Prostate gland (tissue), 2 donors: ENCODE measurements around the gene VWA8. TPM values are rescaled to one million over a fixed set of nuclear protein-coding genes. Genes with fewer than 3 reads are reported as not detected.

Experiments used
- DNase-seq: peaks from one replicate; pipeline ENCODE4 v3.0.0-alpha.2; 2019; ENCODE audit warnings: low spot score
- H3K27ac ChIP-seq, 2 donors: fragments of 200-600 bp; sonication (generic); 2 replicates each; pipeline ENCODE4 v1.5.1; 2017 to 2019
- H3K27me3 ChIP-seq: fragments of 200-600 bp; sonication (generic); replicated peaks from 2 replicates; pipeline ENCODE4 v1.5.1; 2019; ENCODE audit not compliant: insufficient read depth
- H3K36me3 ChIP-seq, 2 donors: fragments of 200-600 bp; sonication (generic); 1 replicate in 1 of 2; 2 replicates in 1 of 2; pipeline versions ENCODE4 v1.5.1 to v1.8.1; 2017 to 2019
- H3K4me1 ChIP-seq: fragments of 200-600 bp; sonication (generic); replicated peaks from 2 replicates; pipeline ENCODE4 v1.5.1; 2019
- H3K4me3 ChIP-seq, 2 donors: fragments of 200-600 bp; sonication (generic); 2 replicates each; pipeline ENCODE4 v1.5.1; 2017 to 2019
- H3K9me3 ChIP-seq: fragments of 200-600 bp; sonication (generic); 2 replicates; pipeline ENCODE4 v1.5.1; 2017
- CTCF ChIP-seq, 4 experiments: fragments of 200-600 bp in 2 of 4; fragments of 450-650 bp in 2 of 4; sonication (generic) in 2 of 4; IDR thresholded peaks; 1 replicate in 3 of 4; 2 replicates in 1 of 4; pipeline ENCODE4 v1.5.1; 2016 to 2019; ENCODE audit warnings: antibody characterized with exemption in 4 of 4, mild to moderate bottlenecking in 2 of 4, moderate library complexity in 2 of 4
- POLR2A ChIP-seq: fragments of 450-650 bp; IDR thresholded peaks from one replicate; pipeline ENCODE4 v1.6.1; 2016; ENCODE audit warnings: antibody characterized with exemption, mild to moderate bottlenecking
- POLR2AphosphoS5 ChIP-seq: sonication (generic); formaldehyde crosslinking; IDR thresholded peaks from one replicate; pipeline ENCODE4 v1.6.1; 2017; ENCODE audit warnings: antibody characterized with exemption
- WGBS: methylation state at CpG from one replicate; pipeline ENCODE4 v1.1.5; 2018; 5-methylcytosine and 5-hydroxymethylcytosine counted together
- intact Hi-C: fragments of 100-400 bp; cut with DNase I; formaldehyde crosslinking; loops from one replicate; pipeline ENCODE4 v1.14.2; 2022
- total RNA-seq, 2 donors: library from RNA; depleted of rRNA; stranded (reverse); fragments of >200 nt; gene quantifications; one replicate each; pipeline ENCODE4 v1.1.0, GENCODE V29; 2016

Gene VWA8
- total RNA-seq, 2 donors from 2014 or later, result 18.1 to 21.8 TPM

DNA sequence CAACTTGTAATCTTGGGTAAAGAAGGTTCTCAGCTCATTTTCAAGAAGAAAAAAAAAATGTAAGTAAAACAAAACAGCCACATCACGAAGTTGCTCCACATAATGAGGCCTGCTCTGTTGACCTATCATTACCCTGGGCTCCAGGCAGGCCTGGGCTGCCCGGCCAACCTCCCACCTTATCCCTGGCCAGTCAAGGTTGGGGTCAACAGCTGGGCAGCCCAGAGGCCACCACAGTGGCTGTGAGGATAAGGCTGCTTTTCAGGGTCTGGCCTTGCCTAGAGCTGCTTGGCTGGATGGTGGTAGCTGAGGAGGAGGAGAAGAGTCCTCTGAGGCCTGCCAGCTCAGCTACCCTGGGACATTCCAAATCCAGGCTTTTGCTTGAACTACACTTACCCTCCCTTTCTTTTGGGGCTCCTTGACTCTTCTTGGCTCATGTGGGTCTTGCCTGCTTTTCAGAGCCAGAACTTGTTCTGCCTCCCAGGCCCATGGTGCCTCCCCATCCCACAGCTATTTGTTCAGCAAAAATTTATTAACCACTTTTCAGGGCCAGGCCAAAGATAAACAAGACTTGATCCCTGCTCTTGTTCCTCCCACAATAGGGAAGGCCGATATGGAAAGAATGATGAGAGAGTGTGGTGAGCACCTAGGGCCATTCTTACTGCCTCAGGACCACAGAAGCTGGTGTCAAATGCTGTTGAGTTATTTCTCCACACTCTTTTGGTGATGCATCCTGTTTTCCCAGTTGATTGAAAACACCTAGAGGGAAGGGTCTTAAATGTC is 401.9 kb downstream of the VWA8 start:
- no peak overlapping the region for H3K4me3 ChIP-seq
- no peak overlapping the region for H3K27ac ChIP-seq
- no peaks in the 10 kb centered on the region for H3K4me1 ChIP-seq
- intact Hi-C loops, result no loop called here
- no peaks in the 10 kb centered on the region for H3K36me3 ChIP-seq
- no peak for TF ChIP-seq POLR2A
- TF ChIP-seq CTCF (IDR thresholded peaks at IDR 0.05), result no peak
- no peak for TF ChIP-seq POLR2AphosphoS5
- no peaks in the 10 kb centered on the region for H3K9me3 ChIP-seq
- H3K27me3 ChIP-seq, result no peaks in the 10 kb centered on the region
- DNase-seq, result no peak
- 85% methylated on average over 3 of the region's 3 CpGs for WGBS

DNA sequence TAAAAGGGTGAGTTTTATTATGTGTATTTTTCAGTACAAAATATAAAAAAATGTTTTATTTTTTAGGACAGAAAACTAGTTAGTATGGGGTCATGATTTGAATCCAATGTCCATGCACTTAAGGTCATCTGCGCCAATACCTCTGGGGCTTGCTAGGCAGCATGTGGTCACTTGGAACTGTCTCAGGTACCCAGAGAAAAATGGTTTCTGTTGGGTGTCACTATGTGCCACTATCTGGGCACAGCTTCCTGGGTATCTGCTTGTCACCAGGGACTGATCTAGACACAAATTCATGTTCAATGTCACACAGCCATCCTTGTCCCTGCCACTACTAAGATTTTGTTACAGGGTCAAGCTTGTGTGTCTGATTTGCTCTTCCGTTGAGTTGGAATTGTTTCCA is 403.2 kb downstream of the VWA8 start:
- no peak for DNase-seq
- Histone ChIP-seq H3K27me3 (no peaks in the 10 kb centered on the region), H3K36me3 (no peaks in the 10 kb centered on the region), H3K9me3 (no peaks in the 10 kb centered on the region), H3K4me1 (no peaks in the 10 kb centered on the region), H3K4me3 (no peak overlapping the region), H3K27ac (no peak overlapping the region)
- no peak for TF ChIP-seq CTCF (IDR thresholded peaks at IDR 0.05)
- no peak for TF ChIP-seq POLR2AphosphoS5
- TF ChIP-seq POLR2A, result no peak
- intact Hi-C loops, result no loop called here
- 93% methylated on average over 2 of the region's 2 CpGs for WGBS

DNA sequence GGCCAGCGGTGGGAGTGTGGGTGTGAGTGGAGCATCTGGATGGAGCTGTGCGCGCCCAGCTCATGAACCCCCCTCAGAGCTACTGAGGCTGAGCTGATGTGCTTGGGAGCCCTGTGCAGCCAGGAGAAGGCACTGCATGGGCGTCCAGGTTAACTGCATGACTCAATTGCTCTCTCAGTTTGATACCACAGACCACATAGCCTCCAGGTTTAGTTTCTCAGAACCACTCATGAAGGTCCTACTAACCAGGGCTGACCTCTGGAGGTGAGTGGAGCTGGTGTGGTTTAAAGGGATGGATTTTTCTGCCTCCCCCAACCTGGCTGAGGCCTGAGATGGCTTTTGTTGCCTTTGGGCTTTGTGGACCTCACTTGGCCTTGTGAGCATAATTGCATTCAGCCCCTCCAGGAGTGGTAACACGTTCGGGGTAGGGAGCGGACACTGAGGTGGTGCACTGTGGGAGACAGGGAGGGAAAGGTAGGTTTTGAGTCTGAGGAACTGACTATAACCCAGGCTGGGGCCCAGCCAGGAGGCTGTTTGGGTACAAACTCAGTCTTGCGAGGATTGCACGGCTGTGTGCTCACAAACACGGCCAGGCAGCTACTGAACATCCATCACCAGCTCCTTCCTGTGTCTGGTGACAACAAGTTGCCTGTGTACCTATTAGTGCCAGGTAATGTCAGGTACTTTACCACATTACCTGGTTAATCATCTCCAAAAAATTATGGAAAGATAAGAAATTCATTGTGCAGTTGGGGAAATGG is 406.1 kb downstream of the VWA8 start:
- TF ChIP-seq POLR2AphosphoS5 (no peak), POLR2A (no peak), CTCF (IDR thresholded peaks at IDR 0.05) (no peak)
- WGBS, result 89% methylated on average over 10 of the region's 10 CpGs
- Histone ChIP-seq H3K4me1 (no peaks in the 10 kb centered on the region), H3K36me3 (no peaks in the 10 kb centered on the region), H3K9me3 (no peaks in the 10 kb centered on the region), H3K27me3 (no peaks in the 10 kb centered on the region), H3K27ac (no peak overlapping the region), H3K4me3 (no peak overlapping the region)
- no peak for DNase-seq
- intact Hi-C loops, result no loop called here

DNA sequence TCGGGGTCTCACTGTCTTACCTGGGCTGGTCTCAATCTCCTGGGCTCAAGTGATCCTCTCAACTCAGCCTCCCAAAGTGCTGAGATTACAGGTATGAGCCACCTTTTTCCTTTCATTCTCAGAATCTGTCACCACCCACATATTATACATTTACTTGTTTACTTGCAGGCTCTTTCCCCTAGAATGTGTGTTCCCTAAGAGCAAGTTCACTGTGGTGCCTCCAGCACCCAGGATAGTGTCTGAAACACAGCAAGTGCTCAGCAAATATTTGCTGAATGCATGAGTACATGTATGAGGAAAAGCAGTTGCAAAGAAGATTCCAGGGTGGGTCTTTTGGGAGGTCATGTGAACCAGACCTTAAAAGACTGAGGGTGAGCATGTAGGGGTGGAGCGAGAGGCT is 406.7 kb downstream of the VWA8 start:
- no peak overlapping the region for H3K27ac ChIP-seq
- no peaks in the 10 kb centered on the region for H3K4me1 ChIP-seq
- DNase-seq, result no peak
- intact Hi-C loops, result no loop called here
- no peaks in the 10 kb centered on the region for H3K9me3 ChIP-seq
- H3K36me3 ChIP-seq, result no peaks in the 10 kb centered on the region
- TF ChIP-seq POLR2AphosphoS5, result no peak
- no peak for TF ChIP-seq POLR2A
- no peak for TF ChIP-seq CTCF (IDR thresholded peaks at IDR 0.05)
- H3K27me3 ChIP-seq, result no peaks in the 10 kb centered on the region
- 95% methylated on average over 2 of the region's 2 CpGs for WGBS
- no peak overlapping the region for H3K4me3 ChIP-seq
